Stimulated activated CD8-positive, alpha-beta memory T cell treated with anti-CD3 and anti-CD28 coated beads, Interleukin-7, amount 100 ng/mL, for 24 hours (primary cell): ENCODE data around the gene FKBP7.
"Not testable (repeated sequence)": the region's sequence is repeated elsewhere in the genome, so short reads cannot be mapped to it uniquely, and the experiment has no call there.

Experiments
- DNase-seq: peaks from one replicate; pipeline ENCODE4 v3.0.0-alpha.2; 2020; ENCODE audit warnings: low read depth

FKBP7 gene

GRCh38 chr2:178478439-178479274 is at the start of gene FKBP7:
Gene FKBP7 (minus strand): TSS chr2:178478600. CDS start chr2:178478499, 101 bp downstream.
- peak; percentile 63 for DNase-seq

GRCh38 chr2:178527592-178527991 is 49.2 kb upstream of the FKBP7 start:
- no peak for DNase-seq

- DNase-seq = no peak
Measured at GRCh38 chr2:178526256-178526655, 47.9 kb upstream of the FKBP7 start.

GRCh38 chr2:178525460-178525859 is 47.1 kb upstream of the FKBP7 start:
- not testable (repeated sequence) for DNase-seq

GRCh38 chr2:178525010-178525409 is 46.6 kb upstream of the FKBP7 start:
- DNase-seq = not testable (repeated sequence)

GRCh38 chr2:178523596-178524134 is 45.3 kb upstream of the FKBP7 start:
- no peak for DNase-seq

GRCh38 chr2:178522950-178523595 is 44.7 kb upstream of the FKBP7 start:
- DNase-seq = peak; percentile 53

GRCh38 chr2:178521304-178522150 is 43.1 kb upstream of the FKBP7 start:
- DNase-seq = no peak

GRCh38 chr2:178517496-178517895 is 39.1 kb upstream of the FKBP7 start:
- no peak for DNase-seq

GRCh38 chr2:178514664-178515063 is 36.3 kb upstream of the FKBP7 start:
- DNase-seq = no peak

GRCh38 chr2:178513876-178514275 is 35.5 kb upstream of the FKBP7 start:
- DNase-seq = no peak

- no peak for DNase-seq
Measured at GRCh38 chr2:178512484-178512883, 34.1 kb upstream of the FKBP7 start.

GRCh38 chr2:178510384-178510783 is 32.0 kb upstream of the FKBP7 start:
- DNase-seq = no peak

GRCh38 chr2:178508646-178509045 is 30.2 kb upstream of the FKBP7 start:
- DNase-seq = no peak

- DNase-seq = no peak
Measured at GRCh38 chr2:178506949-178507348, 28.5 kb upstream of the FKBP7 start.

GRCh38 chr2:178506524-178506923 is 28.1 kb upstream of the FKBP7 start:
- no peak for DNase-seq

- DNase-seq = no peak
Measured at GRCh38 chr2:178506101-178506500, 27.7 kb upstream of the FKBP7 start.

GRCh38 chr2:178502751-178503150 is 24.4 kb upstream of the FKBP7 start:
- no peak for DNase-seq

GRCh38 chr2:178499640-178500039 is 21.2 kb upstream of the FKBP7 start:
- no peak for DNase-seq

- no peak for DNase-seq
Measured at GRCh38 chr2:178498137-178498536, 19.7 kb upstream of the FKBP7 start.

GRCh38 chr2:178496049-178496448 is 17.6 kb upstream of the FKBP7 start:
- no peak for DNase-seq

- no peak for DNase-seq
Measured at GRCh38 chr2:178491612-178492011, 13.2 kb upstream of the FKBP7 start.
